Left renal pelvis (tissue), 4 donors: ENCODE measurements around the gene MBD3L2. TPM values are rescaled to one million over a fixed set of nuclear protein-coding genes. Genes with fewer than 3 reads are reported as not detected.
A peak's percentile ranks its signal among the peaks of the same experiment; 100 is the strongest.
"Not testable (repeated sequence)": the region's sequence is repeated elsewhere in the genome, so short reads cannot be mapped to it uniquely, and the experiment has no call there.

Experiments used
- DNase-seq, 4 donors: peaks; one replicate each; pipeline ENCODE4 v3.0.0-alpha.2; 2013; ENCODE audit warnings: low read depth in 4 of 4, low spot score in 3 of 4
- polyA plus RNA-seq, 4 donors: library from polyadenylated mRNA; unstranded; fragments of 120-200 nt; gene quantifications; one replicate each; pipeline ENCODE4 v1.2.1, GENCODE V29; 2013; ENCODE audit not compliant: insufficient read length in 4 of 4

The MBD3L2 gene
- polyA plus RNA-seq, result not detected

DNA sequence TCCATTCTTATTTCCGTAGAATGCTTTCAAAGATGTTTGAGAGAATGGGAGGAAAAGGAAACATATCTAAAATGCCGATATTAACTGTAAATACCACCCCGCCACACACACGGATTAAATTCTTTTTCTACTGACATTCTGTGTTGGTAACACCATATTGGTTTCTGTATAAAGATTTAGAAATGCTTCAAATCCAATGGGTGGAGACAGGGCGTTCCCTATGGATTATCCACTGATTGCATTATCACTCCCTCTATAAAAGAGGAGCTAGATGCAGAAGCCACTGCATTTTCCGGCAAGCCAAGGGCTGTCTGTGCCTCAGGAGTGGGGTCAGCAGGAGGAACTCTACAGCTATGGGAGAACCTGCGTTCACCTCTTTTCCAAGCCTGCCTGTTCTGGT lies at the start of gene MBD3L2:
Gene MBD3L2 (plus strand): TSS at position 301 of the 400 bp plus-strand sequence. CDS start 53 bp downstream, at position 354.
- not testable (repeated sequence) for DNase-seq

DNA sequence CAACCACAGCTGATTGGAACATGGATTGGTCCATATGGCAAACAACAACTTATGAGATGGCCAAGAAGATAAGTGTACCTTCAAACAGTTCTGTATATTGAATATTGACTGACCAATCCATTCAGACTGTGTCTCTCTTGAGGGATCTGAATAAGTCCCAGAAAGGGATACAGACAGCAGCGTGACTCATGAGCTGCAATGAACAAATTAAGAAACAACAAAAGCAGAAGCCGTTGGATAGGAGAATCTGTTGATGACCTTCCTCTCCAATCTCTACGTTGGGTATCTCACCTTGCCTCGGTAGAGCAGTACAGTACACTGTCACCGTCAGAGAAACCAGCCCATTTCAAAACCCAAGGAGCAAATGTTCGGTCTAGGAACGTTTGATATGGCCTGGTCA lies 49.2 kb upstream of the MBD3L2 start:
- no peak for DNase-seq

DNA sequence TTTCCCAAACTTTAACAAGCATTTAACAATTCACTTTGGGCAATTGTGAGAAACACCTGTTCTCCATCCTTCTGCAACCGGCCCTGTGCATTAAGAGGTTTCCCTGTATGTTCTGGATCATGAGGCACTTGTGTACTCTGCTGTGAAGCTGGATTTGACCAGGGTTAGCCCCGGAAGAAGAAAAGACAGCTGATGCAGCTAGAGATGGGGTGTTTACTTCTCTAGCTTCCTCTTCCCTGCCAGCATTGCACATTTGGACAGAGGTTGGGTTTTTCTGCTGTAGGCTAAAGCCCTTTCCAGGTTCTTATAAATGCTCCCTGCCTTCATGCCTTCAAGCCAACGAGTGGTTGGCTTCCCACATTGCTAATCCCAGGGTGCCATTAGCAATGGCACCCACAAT lies 48.8 kb upstream of the MBD3L2 start:
- DNase-seq, result no peak

DNA sequence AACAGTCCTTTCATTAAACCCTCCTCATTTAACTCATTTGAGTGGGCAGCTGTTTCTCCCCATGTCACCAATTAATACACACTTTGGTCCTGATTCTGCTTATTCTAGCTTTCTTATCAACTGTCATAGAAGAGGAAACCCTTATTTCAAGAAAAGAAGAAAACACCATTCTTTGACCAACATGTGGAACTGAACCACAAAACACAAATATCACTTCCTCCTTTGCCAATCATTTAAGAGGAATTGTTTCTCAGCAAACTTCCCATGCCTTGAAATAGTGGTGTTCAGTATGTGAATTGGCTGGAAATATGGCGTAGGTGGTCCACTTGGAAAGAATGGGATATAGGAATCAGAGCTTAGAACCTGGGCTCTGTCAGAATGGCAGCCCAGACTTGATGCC lies 48.3 kb upstream of the MBD3L2 start:
- DNase-seq, result no peak

DNA sequence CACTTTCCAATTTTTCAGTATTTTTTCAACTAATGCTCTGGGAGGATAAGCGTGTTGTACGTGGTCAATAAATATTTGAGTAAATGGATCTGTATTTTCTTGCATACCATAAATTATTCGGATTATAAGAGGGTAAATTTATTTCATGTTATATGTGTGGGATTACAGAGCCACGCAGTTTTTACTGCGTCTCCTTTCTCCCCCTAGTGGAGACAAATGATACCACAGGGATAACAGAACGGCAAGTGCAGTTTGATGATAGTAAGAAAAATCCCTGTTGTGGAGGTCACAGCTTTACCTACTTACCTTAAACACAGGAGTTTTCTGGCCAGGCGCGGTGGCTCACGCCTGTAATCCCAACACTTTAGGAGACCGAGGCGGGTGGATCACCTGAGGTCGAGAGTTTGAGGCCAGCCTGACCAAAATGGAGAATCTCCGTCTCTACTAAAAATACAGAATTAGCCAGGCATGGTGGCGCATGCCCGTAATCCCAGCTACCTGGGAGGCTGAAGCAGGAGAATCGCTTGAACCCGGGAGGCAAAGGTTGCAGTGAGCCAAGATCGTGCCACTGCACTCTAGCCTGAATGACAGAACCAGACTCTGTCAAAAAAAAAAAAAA lies 44.7 kb upstream of the MBD3L2 start:
- peak in 1 of 4 donors; percentile 20 for DNase-seq

DNA sequence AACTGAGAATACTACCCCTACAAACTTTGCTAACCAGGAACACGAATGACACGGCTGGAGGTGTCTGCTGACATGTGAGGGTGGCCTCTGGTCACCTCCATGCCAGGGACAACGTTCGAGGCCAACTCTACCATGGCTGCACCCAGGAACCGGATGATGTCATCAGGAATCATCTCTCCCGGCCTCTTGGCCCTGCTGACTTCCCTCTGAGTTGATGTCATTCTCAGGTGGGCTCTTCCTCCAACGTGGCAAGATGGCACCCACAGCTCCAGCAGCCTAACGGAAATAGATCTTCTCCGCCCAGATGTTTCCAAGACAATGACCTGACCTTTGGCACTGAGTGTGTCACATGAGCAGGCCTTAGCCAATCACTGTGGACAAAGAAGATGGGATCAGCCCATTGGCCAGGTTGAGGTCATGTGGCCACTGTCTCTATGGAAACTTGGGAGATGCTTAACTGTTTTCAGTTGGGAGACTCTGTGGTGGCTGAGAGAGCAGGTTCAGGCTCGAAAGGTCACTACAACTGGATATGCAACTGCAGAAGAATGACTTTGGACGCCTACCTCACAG lies 42.9 kb upstream of the MBD3L2 start:
- no peak for DNase-seq

DNA sequence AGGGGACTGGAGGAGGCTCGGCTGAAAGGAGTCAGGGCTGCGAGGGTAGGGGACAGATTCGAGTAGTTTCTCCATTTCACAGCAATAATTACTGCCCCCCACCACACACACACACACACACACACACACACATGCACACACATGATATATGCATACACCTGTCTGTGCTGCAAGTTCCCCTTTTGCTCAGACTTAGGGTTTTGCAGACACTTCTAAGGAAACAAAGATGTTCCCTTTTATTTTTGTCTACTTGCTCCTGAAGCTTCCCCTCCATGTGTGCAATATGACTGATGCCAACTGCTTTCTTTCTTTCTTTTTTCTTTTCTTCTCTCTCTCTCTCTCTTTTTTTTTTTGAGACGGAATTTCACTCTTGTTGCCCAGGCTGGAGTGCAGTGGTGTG lies 41.3 kb upstream of the MBD3L2 start:
- DNase-seq, result no peak

DNA sequence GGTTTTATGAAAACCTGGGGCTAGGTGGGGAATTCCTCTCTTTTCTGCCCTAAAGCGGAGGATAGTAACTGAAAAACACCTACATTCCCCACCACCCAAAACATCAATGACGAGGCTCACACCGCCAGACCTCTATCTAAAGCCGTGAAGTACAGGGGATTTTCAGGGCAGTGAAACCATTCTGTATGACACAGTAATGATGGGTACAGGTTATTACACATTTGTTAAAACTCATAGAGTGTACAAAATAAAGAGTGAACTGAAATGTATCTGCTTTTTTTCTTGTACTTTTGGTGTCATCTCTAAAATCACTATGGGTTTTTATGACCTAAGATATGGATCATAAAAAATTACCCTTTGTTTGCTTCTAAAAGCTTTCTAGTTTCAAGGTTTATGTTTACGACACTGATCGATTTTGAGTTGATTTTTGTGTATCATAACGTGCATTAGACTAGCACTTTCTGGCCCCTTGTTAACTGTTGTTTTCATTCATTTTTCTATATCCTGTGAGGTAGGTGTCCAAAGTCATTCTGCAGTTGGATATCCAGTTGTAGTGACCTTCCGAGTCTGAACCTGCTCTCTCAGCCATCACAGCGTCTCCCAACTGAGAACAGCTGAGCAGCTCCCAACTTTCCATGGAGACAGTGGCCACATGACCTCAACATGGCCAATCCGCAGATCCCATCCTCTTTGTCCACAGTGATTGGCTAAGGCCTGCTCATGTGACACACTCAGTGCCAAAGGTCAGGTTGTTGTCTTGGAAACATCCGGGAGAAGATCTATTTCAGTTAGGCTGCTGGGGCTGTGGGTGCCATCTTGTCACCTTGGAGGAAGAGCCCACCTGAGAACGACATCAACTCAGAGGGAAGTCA lies 38.2 kb upstream of the MBD3L2 start:
- DNase-seq, result no peak

DNA sequence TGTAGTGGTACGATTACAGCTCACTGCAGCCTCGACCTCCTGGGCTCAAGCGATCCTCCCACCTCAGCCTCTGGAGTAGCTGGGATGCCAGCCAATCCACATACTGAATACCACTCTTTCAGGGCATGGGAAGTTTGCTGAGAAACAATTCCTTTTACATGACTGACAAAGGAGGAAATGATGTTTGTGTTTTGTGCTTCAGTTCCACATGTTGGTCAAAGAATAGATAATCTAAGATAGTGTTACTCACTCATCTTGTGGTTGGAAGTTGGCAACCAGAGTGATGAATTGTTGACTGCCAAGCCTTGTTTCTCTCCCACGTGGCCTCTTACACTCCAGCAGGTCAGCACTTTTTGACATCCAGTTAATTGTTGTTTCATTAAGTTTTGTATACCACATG lies 35.4 kb upstream of the MBD3L2 start:
- no peak for DNase-seq

DNA sequence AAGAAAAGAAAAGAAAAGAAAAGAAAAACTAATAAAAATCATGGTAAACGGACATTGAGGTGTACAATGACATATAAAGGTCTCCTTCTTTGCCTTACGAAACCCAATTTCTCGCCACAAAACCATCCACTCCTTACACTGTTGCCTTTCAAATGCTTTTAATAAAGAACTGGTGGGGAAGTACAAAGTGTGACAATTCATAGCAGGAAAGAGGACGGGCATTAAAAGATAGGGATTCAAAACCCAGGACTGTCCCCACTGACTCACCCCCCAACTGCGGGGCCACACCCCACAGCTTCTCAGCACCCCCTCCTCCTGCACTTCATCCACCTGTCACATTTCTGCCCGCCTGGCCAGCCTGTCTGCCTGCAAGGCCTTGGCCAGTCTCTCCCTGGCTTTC lies 30.3 kb upstream of the MBD3L2 start:
- no peak for DNase-seq

DNA sequence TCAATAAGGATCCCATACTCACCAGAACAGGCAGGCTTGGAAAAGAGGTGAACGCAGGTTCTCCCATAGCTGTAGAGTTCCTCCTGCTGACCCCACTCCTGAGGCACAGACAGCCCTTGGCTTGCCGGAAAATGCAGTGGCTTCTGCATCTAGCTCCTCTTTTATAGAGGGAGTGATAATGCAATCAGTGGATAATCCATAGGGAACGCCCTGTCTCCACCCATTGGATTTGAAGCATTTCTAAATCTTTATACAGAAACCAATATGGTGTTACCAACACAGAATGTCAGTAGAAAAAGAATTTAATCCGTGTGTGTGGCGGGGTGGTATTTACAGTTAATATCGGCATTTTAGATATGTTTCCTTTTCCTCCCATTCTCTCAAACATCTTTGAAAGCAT lies 27.8 kb upstream of the MBD3L2 start, which contains the start of gene MBD3L2B:
Gene MBD3L2B (minus strand): TSS at position 101 of the 400 bp plus-strand sequence. CDS start 34 bp downstream, at position 67.
- not testable (repeated sequence) for DNase-seq

DNA sequence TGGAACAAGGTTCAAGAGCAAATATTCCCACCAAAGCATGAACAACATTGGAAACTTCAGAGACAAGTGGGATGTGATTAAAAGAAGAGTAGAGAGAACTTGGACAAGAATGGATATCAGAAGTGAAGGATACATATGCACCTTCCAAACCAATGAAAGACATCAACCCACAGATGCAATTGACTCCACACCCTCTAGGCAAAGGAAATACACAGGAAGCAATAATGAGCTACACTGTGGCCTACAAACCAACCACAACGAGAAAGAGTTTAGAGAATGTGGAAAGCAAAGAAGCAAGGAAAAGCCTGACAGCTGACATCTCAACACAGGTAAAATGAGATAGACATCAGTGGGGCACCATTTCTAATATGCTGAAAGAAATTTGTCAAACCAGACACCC lies 20.3 kb upstream of the MBD3L2 start:
- DNase-seq, result not testable (repeated sequence)

DNA sequence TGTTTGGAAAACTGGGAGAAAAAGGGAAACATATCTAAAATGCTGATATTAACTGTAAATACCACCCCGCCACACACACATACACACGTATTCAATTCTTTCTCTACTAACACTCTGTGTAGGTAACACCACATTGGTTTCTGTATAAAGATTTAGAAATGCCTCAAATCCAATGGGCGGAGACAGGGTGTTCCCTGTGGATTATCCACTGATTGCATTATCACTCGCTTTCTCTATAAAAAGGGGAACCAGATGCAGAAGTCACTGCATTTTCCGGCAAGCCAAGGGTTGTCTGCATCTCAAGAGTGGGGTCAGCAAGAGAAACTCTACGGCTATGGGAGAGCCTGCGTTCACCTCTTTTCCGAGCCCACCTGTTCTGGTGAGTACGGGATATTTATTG lies 18.8 kb upstream of the MBD3L2 start, which contains the start of gene MBD3L5:
Gene MBD3L5 (plus strand): TSS at position 301 of the 400 bp plus-strand sequence. CDS start 34 bp downstream, at position 335.
- not testable (repeated sequence) for DNase-seq

DNA sequence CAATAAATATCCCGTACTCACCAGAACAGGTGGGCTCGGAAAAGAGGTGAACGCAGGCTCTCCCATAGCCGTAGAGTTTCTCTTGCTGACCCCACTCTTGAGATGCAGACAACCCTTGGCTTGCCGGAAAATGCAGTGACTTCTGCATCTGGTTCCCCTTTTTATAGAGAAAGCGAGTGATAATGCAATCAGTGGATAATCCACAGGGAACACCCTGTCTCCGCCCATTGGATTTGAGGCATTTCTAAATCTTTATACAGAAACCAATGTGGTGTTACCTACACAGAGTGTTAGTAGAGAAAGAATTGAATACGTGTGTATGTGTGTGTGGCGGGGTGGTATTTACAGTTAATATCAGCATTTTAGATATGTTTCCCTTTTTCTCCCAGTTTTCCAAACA lies 9.0 kb upstream of the MBD3L2 start, which contains the start of gene MBD3L4:
Gene MBD3L4 (minus strand): TSS at position 101 of the 400 bp plus-strand sequence. CDS start 35 bp downstream, at position 66.
- not testable (repeated sequence) for DNase-seq

DNA sequence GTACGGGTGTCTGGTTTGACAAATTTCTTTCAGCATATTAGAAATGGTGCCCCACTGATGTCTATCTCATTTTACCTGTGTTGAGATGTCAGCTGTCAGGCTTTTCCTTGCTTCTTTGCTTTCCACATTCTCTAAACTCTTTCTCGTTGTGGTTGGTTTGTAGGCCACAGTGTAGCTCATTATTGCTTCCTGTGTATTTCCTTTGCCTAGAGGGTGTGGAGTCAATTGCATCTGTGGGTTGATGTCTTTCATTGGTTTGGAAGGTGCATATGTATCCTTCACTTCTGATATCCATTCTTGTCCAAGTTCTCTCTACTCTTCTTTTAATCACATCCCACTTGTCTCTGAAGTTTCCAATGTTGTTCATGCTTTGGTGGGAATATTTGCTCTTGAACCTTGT lies 7.6 kb upstream of the MBD3L2 start:
- not testable (repeated sequence) for DNase-seq

DNA sequence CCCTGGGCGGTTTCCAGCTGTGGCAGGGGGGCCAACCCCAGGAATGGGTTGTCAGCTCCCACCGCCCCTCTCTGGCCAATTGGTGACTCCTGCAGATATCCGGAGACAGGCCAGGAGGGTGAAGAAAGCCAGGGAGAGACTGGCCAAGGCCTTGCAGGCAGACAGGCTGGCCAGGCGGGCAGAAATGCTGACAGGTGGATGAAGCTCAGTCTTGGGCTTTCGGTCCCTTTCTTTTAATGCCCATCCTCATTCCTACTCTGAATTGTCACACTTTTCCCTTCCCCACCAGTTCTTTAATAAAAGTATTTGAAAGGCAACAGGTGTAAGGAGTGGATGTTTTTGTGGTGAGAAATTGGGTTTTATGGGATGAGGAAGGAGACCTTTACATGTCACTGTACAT lies 2.3 kb downstream of the MBD3L2 start:
- DNase-seq, result not testable (repeated sequence)

DNA sequence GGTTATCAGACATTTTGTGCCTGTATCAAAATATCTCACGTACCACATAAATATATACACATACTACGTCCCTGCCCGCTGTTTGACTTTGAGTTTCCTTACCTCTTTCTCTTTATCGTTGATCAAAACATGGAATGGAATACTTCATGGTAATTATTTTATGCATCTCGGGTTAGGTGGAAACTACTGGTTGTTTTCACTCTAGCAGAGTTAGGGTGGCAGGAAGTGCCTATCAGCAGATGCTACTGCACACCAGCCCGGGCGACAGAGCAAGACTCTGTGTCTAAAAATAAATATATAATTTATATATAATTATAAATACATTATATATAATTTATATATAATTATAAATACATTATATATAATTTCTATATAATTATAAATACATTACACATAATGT lies 3.8 kb downstream of the MBD3L2 start:
- DNase-seq, result not testable (repeated sequence)

DNA sequence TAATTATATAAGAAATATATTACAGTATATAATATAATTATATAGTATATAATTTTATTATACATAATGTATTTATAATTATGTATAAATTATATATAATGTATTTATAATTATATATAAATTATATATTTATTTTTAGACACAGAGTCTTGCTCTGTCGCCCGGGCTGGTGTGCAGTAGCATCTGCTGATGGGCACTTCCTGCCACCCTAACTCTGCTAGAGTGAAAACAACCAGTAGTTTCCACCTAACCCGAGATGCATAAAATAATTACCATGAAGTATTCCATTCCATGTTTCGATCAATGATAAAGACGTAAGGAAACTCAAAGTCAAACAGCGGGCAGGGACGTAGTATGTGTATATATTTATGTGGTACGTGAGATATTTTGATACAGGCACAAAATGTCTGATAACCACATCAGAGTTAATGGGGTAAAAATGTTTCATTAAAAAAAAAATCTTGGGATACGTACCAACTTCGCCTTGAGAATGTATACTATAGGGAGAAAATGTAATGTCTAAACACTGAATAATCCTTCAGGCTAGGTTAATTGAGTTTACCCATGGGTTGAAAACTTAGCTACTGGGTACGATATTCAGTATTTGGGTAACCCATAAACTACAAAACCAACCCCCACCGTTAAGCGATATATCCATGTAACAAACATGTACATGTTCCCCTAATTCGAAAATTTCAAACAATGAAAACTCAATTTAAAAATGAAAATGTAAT lies 5.7 kb downstream of the MBD3L2 start:
- DNase-seq, result not testable (repeated sequence)

DNA sequence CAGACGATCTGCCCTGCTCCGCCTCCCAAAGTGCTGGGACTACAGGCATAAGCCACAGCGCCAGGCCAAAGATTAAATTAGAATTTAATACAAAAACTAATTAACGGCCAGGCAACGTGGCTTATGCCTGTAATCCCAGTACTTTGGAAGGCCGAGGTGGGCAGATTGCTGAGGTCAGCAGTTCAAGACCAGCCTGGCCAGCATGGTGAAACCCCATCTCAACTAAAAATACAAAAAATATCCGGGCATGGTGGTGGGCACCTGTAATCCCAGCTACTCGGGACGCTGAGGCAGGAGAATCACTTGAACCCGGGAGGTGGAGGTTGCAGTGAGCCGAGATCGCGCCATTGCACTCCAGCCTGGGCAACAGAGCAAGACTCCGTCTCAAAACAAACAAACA lies 6.6 kb downstream of the MBD3L2 start:
- not testable (repeated sequence) for DNase-seq

DNA sequence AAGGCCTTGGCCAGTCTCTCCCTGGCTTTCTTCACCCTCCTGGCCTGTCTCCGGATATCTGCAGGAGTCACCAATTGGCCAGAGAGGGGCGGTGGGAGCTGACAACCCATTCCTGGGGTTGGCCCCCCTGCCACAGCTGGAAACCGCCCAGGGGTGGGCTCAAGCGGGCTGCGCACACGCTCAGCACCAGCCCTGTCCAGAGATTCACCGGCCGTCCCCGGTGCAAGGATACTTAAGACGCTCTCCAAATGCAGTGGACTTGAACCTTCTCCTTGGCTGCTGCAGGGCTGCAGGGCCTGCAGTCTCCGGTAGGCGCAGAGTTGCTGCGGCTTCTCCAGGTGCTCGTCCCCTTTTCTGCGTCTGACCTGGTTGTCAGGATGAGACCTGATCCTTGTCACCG lies 7.2 kb downstream of the MBD3L2 start:
- not testable (repeated sequence) for DNase-seq
